ENCODE data around the gene KCNK18.

The KCNK18 gene

GRCh38 chr10:117212176-117212575, 14.9 kb downstream of the KCNK18 start:
- Histone ChIP-seq H3K36me3 (ENCODE audit: insufficient read depth, low read length) (no peaks in the 10 kb centered on the region), H4K20me1 (ENCODE audit: insufficient read depth, low read length) (no peaks in the 10 kb centered on the region), H3K9me2 (ENCODE audit: low read depth, low read length) (no peaks in the 10 kb centered on the region), H3F3A (ENCODE audit: insufficient read depth, low read length) (no peaks in the 10 kb centered on the region), H3K27me3 (ENCODE audit: insufficient read depth, low read length) (peaks cover 6% of the 10 kb centered on the region; the same call in 1 of the 2 replicates), H3K4me2 (ENCODE audit: low read length) (no peak overlapping the region), H3K4me3 (ENCODE audit: low read depth, low read length, poor library complexity, severe bottlenecking) (no peak overlapping the region), H3K9me3 (ENCODE audit: low read length) (0 out of 2 replicates have a peak, but pooled peaks cover 3% of the 10 kb centered on the region), H3K79me2 (ENCODE audit: insufficient read depth, low read length) (no peaks in the 10 kb centered on the region), H2AFZ (ENCODE audit: low read length) (no peak overlapping the region), H3K4me1 (ENCODE audit: insufficient read depth, low read length, severe bottlenecking) (peaks cover 10% of the 10 kb centered on the region), H3K9ac (ENCODE audit: low read length) (no peak overlapping the region), H3K27ac (ENCODE audit: low read depth, low read length, poor library complexity, severe bottlenecking) (no peak overlapping the region)
- TF ChIP-seq EZH2 (IDR thresholded peaks at IDR 0.05; ENCODE audit: borderline replicate concordance, low read length) (no peak), CTCF (IDR thresholded peaks at IDR 0.05; ENCODE audit: low read length) (no peak)

- Histone ChIP-seq H3K4me2 (ENCODE audit: low read length) (no peak overlapping the region), H3K27ac (ENCODE audit: low read depth, low read length, poor library complexity, severe bottlenecking) (no peak overlapping the region), H3K36me3 (ENCODE audit: insufficient read depth, low read length) (no peaks in the 10 kb centered on the region), H2AFZ (ENCODE audit: low read length) (no peak overlapping the region), H3F3A (ENCODE audit: insufficient read depth, low read length) (no peaks in the 10 kb centered on the region), H3K4me3 (ENCODE audit: low read depth, low read length, poor library complexity, severe bottlenecking) (no peak overlapping the region), H3K4me1 (ENCODE audit: insufficient read depth, low read length, severe bottlenecking) (peaks cover 10% of the 10 kb centered on the region), H3K27me3 (ENCODE audit: insufficient read depth, low read length) (no peaks in the 10 kb centered on the region), H3K9me3 (ENCODE audit: low read length) (0 out of 2 replicates have a peak, but pooled peaks cover 3% of the 10 kb centered on the region), H4K20me1 (ENCODE audit: insufficient read depth, low read length) (no peaks in the 10 kb centered on the region), H3K79me2 (ENCODE audit: insufficient read depth, low read length) (no peaks in the 10 kb centered on the region), H3K9ac (ENCODE audit: low read length) (no peak overlapping the region), H3K9me2 (ENCODE audit: low read depth, low read length) (no peaks in the 10 kb centered on the region)
- no peak for TF ChIP-seq EZH2 (IDR thresholded peaks at IDR 0.05; ENCODE audit: borderline replicate concordance, low read length)
- TF ChIP-seq CTCF (IDR thresholded peaks at IDR 0.05; ENCODE audit: low read length), result no peak
Observed at GRCh38 chr10:117214401-117214800, 17.1 kb downstream of the KCNK18 start.

GRCh38 chr10:117215079-117215478, 17.8 kb downstream of the KCNK18 start:
- no peak for TF ChIP-seq CTCF (IDR thresholded peaks at IDR 0.05; ENCODE audit: low read length)
- TF ChIP-seq EZH2 (IDR thresholded peaks at IDR 0.05; ENCODE audit: borderline replicate concordance, low read length), result no peak
- H3F3A ChIP-seq (ENCODE audit: insufficient read depth, low read length), result no peaks in the 10 kb centered on the region

More at GRCh38 chr10:117215079-117215478, 17.8 kb downstream of the KCNK18 start:
- Histone ChIP-seq H3K79me2 (ENCODE audit: insufficient read depth, low read length) (no peaks in the 10 kb centered on the region), H3K27ac (ENCODE audit: low read depth, low read length, poor library complexity, severe bottlenecking) (no peak overlapping the region), H4K20me1 (ENCODE audit: insufficient read depth, low read length) (no peaks in the 10 kb centered on the region), H3K9me2 (ENCODE audit: low read depth, low read length) (no peaks in the 10 kb centered on the region), H3K4me1 (ENCODE audit: insufficient read depth, low read length, severe bottlenecking) (peaks cover 10% of the 10 kb centered on the region), H3K9me3 (ENCODE audit: low read length) (0 out of 2 replicates have a peak, but pooled peaks cover 3% of the 10 kb centered on the region), H3K4me2 (ENCODE audit: low read length) (no peak overlapping the region), H3K9ac (ENCODE audit: low read length) (no peak overlapping the region), H3K36me3 (ENCODE audit: insufficient read depth, low read length) (no peaks in the 10 kb centered on the region), H3K27me3 (ENCODE audit: insufficient read depth, low read length) (no peaks in the 10 kb centered on the region), H2AFZ (ENCODE audit: low read length) (no peak overlapping the region), H3K4me3 (ENCODE audit: low read depth, low read length, poor library complexity, severe bottlenecking) (no peak overlapping the region)
